Endothelial cell of umbilical vein (primary cell): ENCODE data around the gene ST6GAL1. TPM values are rescaled to one million over a fixed set of nuclear protein-coding genes. Genes with fewer than 3 reads are reported as not detected.

Experiments used
- BruUV-seq: library from RNA; stranded (reverse); fragments of 400-500 nt; replicated peaks from 2 replicates; lab custom pipeline; 2021; lab: Mats Ljungman, UMichigan
- CTCF ChIA-PET: fragments of 300-600, 350-600 bp; sonication (Branson Sonifier 250); formaldehyde crosslinking; loops from one replicate; lab custom pipeline; 2021; ENCODE audit warnings: antibody characterized with exemption, inconsistent platforms; lab: Charles Lee
- POLR2A ChIA-PET: fragments of 300-600, 350-600 bp; sonication (Branson Sonifier 250); formaldehyde crosslinking; loops from one replicate; lab custom pipeline; 2021; ENCODE audit warnings: antibody characterized with exemption, inconsistent platforms; lab: Charles Lee
- DNase-seq: peaks from one replicate; pipeline ENCODE4 v3.0.0-alpha.2; 2011; ENCODE audit warnings: low read depth, low spot score
- FAIRE-seq: peaks from 2 replicates; lab custom pipeline; 2011; peaks lifted over from hg19 to GRCh38; lab: Jason Lieb, UNC
- H2AFZ ChIP-seq: 2 replicates; pipeline ENCODE4 v1.6.0; 2012; ENCODE audit warnings: low read depth, low read length, control low read depth, inconsistent platforms
- H3K27ac ChIP-seq: 2 replicates; pipeline ENCODE4 v1.5.1; 2011; ENCODE audit warnings: low read depth, mild to moderate bottlenecking, control low read depth, low read length, moderate library complexity; ENCODE audit not compliant: insufficient read depth
- H3K27me3 ChIP-seq, 2 experiments: 2 replicates each; pipeline versions ENCODE4 v1.6.0 to v1.6.1; 2011; ENCODE audit warnings: low read length in 2 of 2, mixed read lengths in 1 of 2; ENCODE audit not compliant: control insufficient read depth in 2 of 2, insufficient read depth in 2 of 2
- H3K36me3 ChIP-seq, 2 experiments: 2 replicates in 1 of 2; 3 replicates in 1 of 2; pipeline ENCODE4 v1.5.1; 2011; ENCODE audit warnings: low read length in 2 of 2, mild to moderate bottlenecking in 1 of 2, moderate library complexity in 1 of 2; ENCODE audit not compliant: control insufficient read depth in 2 of 2, insufficient read depth in 2 of 2; ENCODE audit errors: extremely low read depth in 1 of 2
- H3K4me1 ChIP-seq: 3 replicates; pipeline ENCODE4 v1.5.1; 2011; ENCODE audit warnings: mild to moderate bottlenecking, low read length; ENCODE audit not compliant: control insufficient read depth, insufficient read depth; ENCODE audit errors: extremely low read depth
- H3K4me2 ChIP-seq: 2 replicates; pipeline ENCODE4 v1.6.1; 2011; ENCODE audit warnings: low read length, control low read depth, mixed read lengths; ENCODE audit not compliant: insufficient read depth
- H3K4me3 ChIP-seq, 3 experiments: fragments of 200-600 bp in 1 of 3; sonication (generic), shearing (Covaris generic) in 1 of 3; replicated peaks in 1 of 3; 2 replicates each; pipeline ENCODE4 v1.5.1; 2011 to 2016; ENCODE audit warnings: control low read depth in 3 of 3, low read length in 3 of 3, mild to moderate bottlenecking in 2 of 3, inconsistent platforms in 1 of 3, low read depth in 1 of 3, moderate library complexity in 1 of 3; ENCODE audit not compliant: insufficient read depth in 1 of 3
- H3K79me2 ChIP-seq: 2 replicates; pipeline ENCODE4 v1.6.0; 2012; ENCODE audit warnings: low read length, inconsistent platforms; ENCODE audit not compliant: control insufficient read depth, insufficient read depth
- H3K9ac ChIP-seq: replicated peaks from 2 replicates; pipeline ENCODE3; 2011; ENCODE audit warnings: low read length, control low read depth; ENCODE audit not compliant: insufficient read depth; ENCODE audit errors: extremely low read depth
- H3K9me1 ChIP-seq: replicated peaks from 3 replicates; pipeline ENCODE4 v1.6.0; 2011; ENCODE audit warnings: mild to moderate bottlenecking, low read length; ENCODE audit not compliant: control insufficient read depth, insufficient read depth; ENCODE audit errors: extremely low read depth
- H3K9me3 ChIP-seq: replicated peaks from 2 replicates; pipeline ENCODE4 v1.5.1; 2012; ENCODE audit warnings: low read length, inconsistent platforms; ENCODE audit not compliant: control insufficient read depth, insufficient read depth
- H4K20me1 ChIP-seq: replicated peaks from 2 replicates; pipeline ENCODE3; 2011; ENCODE audit warnings: mild to moderate bottlenecking, low read length; ENCODE audit not compliant: control insufficient read depth, insufficient read depth; ENCODE audit errors: extremely low read depth
- CTCF ChIP-seq, 2 donors: IDR thresholded peaks; 1 replicate in 1 of 2; 2 replicates in 1 of 2; pipeline ENCODE4 v1.5.1; 2011; ENCODE audit warnings: low read length in 2 of 2, mild to moderate bottlenecking in 2 of 2, moderate library complexity in 2 of 2, control low read depth in 1 of 2, inconsistent platforms in 1 of 2, low read depth in 1 of 2; ENCODE audit not compliant: insufficient read depth in 1 of 2; ENCODE audit errors: extremely low read depth in 1 of 2
- EZH2 ChIP-seq: IDR thresholded peaks from 2 replicates; pipeline ENCODE4 v1.6.1; 2012; ENCODE audit warnings: borderline replicate concordance, low read depth, mild to moderate bottlenecking, moderate library complexity, low read length, inconsistent platforms; ENCODE audit not compliant: severe bottlenecking
- FOS ChIP-seq: IDR thresholded peaks from 2 replicates; pipeline ENCODE4 v1.6.1; 2011; ENCODE audit warnings: mild to moderate bottlenecking, low read length, moderate library complexity, borderline replicate concordance; ENCODE audit not compliant: insufficient read depth
- GATA2 ChIP-seq: IDR thresholded peaks from 2 replicates; pipeline ENCODE4 v1.7.0; 2011; ENCODE audit warnings: low read depth, mild to moderate bottlenecking, moderate library complexity, mixed read lengths, low read length; ENCODE audit not compliant: insufficient read length, insufficient read depth
- JUN ChIP-seq: IDR thresholded peaks from 2 replicates; pipeline ENCODE4 v1.6.1; 2011; ENCODE audit warnings: borderline replicate concordance, low read depth; ENCODE audit not compliant: insufficient read length, insufficient read depth
- MAX ChIP-seq: IDR thresholded peaks from 2 replicates; pipeline ENCODE4 v1.6.1; 2011; ENCODE audit not compliant: insufficient read depth, insufficient read length
- MYC ChIP-seq: IDR thresholded peaks from one replicate; pipeline ENCODE4 v1.6.1; 2011; ENCODE audit warnings: mild to moderate bottlenecking, low read depth, low read length
- POLR2A ChIP-seq: IDR thresholded peaks from 2 replicates; pipeline ENCODE4 v1.6.1; 2012; ENCODE audit warnings: low read depth, mild to moderate bottlenecking, control low read depth, low read length
- POLR2AphosphoS5 ChIP-seq: IDR thresholded peaks from 2 replicates; pipeline ENCODE4 v1.6.1; 2012; ENCODE audit warnings: low read depth, mild to moderate bottlenecking, control low read depth, low read length, moderate library complexity; ENCODE audit not compliant: insufficient read depth
- dilution Hi-C: fragments of 300-500 bp; cut with MboI; formaldehyde crosslinking; loops from one replicate; pipeline ENCODE4 v1.15.0; 2019; ENCODE audit warnings: low sequenced_read_pairs; ENCODE audit not compliant: extremely low pct_ligation_motif_present
- intact Hi-C: fragments of 100-400 bp; cut with micrococcal nuclease; formaldehyde crosslinking; loops from one replicate; pipeline ENCODE4 v1.10.0; 2022
- polyA plus RNA-seq, 4 experiments: library from polyadenylated mRNA; depleted of rRNA in 3 of 4; stranded (reverse) in 3 of 4; unstranded in 1 of 4; fragments of >200 nt; gene quantifications; 2 replicates each; pipeline versions ENCODE4 v1.2.1 to v1.2.3, GENCODE V29; 2011 to 2012; ENCODE audit warnings: missing spikeins in 1 of 4
- total RNA-seq: library from RNA; stranded (reverse); gene quantifications from 2 replicates; pipeline ENCODE4 v1.2.3, GENCODE V29; 2021

Gene ST6GAL1
- total and polyA plus RNA-seq, 2 donors (not counting 3 experiments of a cell fraction or from before 2014, with no cell fraction given): 63.9 to 101 TPM

- Histone ChIP-seq H3K4me3 (no peak overlapping the region), H4K20me1 (no peaks in the 10 kb centered on the region), H3K4me1 (no peaks in the 10 kb centered on the region), H3K27ac (no peak overlapping the region), H3K9me3 (no peaks in the 10 kb centered on the region), H3K4me2 (no peak overlapping the region), H3K36me3 (peaks cover 3 to 50% of the 10 kb centered on the region in 2 experiments), H3K9me1 (no peaks in the 10 kb centered on the region), H3K9ac (no peak overlapping the region), H3K79me2 (no peaks in the 10 kb centered on the region), H3K27me3 (no peaks in the 10 kb centered on the region), H2AFZ (no peak overlapping the region)
- BruUV-seq: no TSS peak
- POLR2A ChIA-PET: no interaction called here
- TF ChIP-seq MAX (no peak), GATA2 (no peak), FOS (no peak), POLR2AphosphoS5 (no peak), JUN (no peak), POLR2A (no peak), MYC (no peak), CTCF (IDR thresholded peaks at IDR 0.05; ENCODE audit: extremely low read depth in 1 of 2, insufficient read depth in 1 of 2, low read depth in 1 of 2, low read length in 2 of 2) (no peak), EZH2 (no peak)
- DNase-seq (no peak), FAIRE-seq (no peak)
- CTCF ChIA-PET: interaction anchor here (1.0 kb wide), 1 partner anchor 9 kb away, joined by 3 read pairs; no protein-coding TSS in a partner anchor
- dilution Hi-C loops (no loop called here), intact Hi-C loops (no loop called here)
Observed at GRCh38 chr3:187073581-187074098, 143.3 kb downstream of the ST6GAL1 start.
